ENCODE measurements around the gene ITGA1. TPM values are rescaled to one million over a fixed set of nuclear protein-coding genes. Genes with fewer than 3 reads are reported as not detected.
A peak's percentile ranks its signal among the peaks of the same experiment; 100 is the strongest.

ITGA1 gene
- total and polyA plus RNA-seq, 2 donors, result 53.9 to 303 TPM

DNA sequence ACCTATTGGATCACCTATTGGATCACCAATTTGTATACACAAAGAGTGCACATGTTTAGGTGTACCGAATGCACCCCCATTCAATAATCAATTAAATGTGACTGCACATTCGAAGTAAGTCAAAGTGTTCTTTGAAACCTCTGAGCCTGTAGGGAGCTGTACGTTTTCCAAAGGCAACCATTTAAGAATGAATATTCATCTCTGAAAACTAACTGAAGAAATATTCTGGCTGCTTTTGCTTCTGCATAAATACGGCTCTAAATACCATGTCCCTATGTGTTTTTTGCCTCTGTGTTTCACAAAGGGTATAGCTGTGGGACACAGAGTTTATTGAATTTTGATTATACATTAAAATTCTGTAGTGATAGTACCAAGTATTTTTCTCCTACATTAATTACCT is 95.4 kb downstream of the ITGA1 start:
- no peak for DNase-seq (ENCODE audit: extremely low spot score)
- Histone ChIP-seq H3K4me3 (ENCODE audit: low read depth, low read length) (no peak overlapping the region), H3K27ac (ENCODE audit: low read depth) (no peak overlapping the region), H3K36me3 (ENCODE audit: insufficient read depth) (no peaks in the 10 kb centered on the region), H3K4me1 (ENCODE audit: insufficient read depth) (no peaks in the 10 kb centered on the region)
- WGBS, result 90% methylated on average over 4 of the region's 4 CpGs

DNA sequence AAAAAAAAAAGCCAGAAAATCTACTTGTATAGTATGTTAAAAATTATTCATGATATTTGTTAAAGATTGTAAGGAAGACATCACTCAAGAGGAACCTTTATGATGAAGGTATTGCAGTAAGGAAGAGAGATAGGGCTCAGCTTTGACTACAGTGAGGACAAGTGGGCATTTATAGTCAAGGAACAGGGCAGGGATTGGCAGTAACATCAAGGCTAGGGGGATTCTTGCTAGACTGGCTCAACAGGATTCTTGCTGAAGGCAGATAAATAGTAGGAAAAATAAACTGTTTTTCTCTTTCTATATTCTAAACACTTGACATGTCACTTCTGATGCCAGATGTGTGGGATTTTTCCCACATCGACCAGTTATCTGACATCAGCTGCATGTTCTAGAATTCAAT is 96.7 kb downstream of the ITGA1 start:
- Histone ChIP-seq H3K27ac (ENCODE audit: low read depth) (no peak overlapping the region), H3K4me1 (ENCODE audit: insufficient read depth) (no peaks in the 10 kb centered on the region), H3K36me3 (ENCODE audit: insufficient read depth) (no peaks in the 10 kb centered on the region), H3K4me3 (ENCODE audit: low read depth, low read length) (no peak overlapping the region)
- no peak for DNase-seq (ENCODE audit: extremely low spot score)
- 75% methylated on average over 1 of the region's 1 CpG for WGBS

DNA sequence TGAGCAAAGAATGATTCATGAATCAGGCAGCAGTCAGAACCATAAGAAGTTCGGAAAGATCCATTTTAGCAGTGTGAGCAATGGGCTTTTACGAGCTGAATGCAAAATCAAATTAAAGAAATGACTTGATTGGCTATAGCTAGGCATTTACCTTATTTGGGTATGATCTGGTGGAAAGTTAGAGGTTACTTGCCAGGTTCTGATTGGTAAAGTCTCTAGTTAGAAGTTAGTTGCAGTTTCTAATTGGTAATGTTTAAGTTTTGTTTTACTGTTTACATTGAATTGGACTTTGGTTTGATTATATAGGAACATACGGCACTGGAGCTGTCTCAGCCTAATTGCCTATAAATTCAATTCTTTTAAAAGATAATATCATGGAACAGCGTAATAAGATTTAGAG is 97.9 kb downstream of the ITGA1 start:
- H3K27ac ChIP-seq (ENCODE audit: low read depth), result no peak overlapping the region
- H3K4me3 ChIP-seq (ENCODE audit: low read depth, low read length), result no peak overlapping the region
- WGBS, result 88% methylated on average over 4 of the region's 4 CpGs

DNA sequence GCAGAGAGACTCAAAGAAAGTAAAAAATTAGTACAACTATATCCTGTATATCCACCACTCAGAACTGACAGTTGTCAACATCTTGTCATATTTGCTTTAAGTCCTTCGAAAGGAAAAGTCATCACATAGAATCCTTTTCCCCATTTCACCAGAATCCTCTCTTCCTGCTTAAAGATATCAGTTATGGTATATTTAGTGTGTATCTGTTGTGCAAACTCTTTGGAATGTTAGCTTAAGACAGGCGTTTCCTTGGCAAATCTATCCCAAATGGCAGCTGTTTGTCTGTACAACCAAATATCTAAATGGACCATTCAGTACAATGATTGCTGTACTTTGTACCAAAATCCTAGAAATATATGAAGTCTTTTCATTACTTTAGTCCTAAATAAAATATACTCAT is 98.5 kb downstream of the ITGA1 start:
- no peaks in the 10 kb centered on the region for H3K36me3 ChIP-seq (ENCODE audit: insufficient read depth)

More for the DNA sequence above, 97.9 kb downstream of the ITGA1 start:
- Histone ChIP-seq H3K36me3 (ENCODE audit: insufficient read depth) (no peaks in the 10 kb centered on the region), H3K4me1 (ENCODE audit: insufficient read depth) (no peaks in the 10 kb centered on the region)
- no peak for DNase-seq (ENCODE audit: extremely low spot score)

DNA sequence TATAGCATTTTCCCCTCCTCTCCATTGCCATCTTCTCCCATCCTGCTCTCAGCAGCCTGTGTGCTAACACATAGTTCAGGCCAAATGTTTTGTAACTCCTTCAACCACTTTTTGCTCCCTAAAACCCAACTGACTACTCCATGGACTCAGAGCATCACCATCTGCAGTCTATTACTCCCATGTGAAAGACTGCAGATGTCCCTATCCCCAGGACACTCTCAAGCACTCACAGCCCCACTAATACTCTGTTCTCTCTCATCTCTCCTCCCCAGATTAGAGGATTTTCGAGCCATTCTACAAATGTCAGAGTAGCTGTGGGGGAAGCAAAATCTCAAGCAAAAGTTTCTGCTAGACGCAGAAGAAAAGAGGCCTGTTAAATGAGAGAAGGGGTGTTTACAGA is 99.3 kb downstream of the ITGA1 start:
- Histone ChIP-seq H3K36me3 (ENCODE audit: insufficient read depth) (no peaks in the 10 kb centered on the region), H3K4me3 (ENCODE audit: low read depth, low read length) (no peak overlapping the region), H3K27ac (ENCODE audit: low read depth) (no peak overlapping the region), H3K4me1 (ENCODE audit: insufficient read depth) (no peaks in the 10 kb centered on the region)
- DNase-seq (ENCODE audit: extremely low spot score), result no peak
- 65% methylated on average over 2 of the region's 2 CpGs for WGBS

More for the DNA sequence above, 98.5 kb downstream of the ITGA1 start:
- Histone ChIP-seq H3K4me3 (ENCODE audit: low read depth, low read length) (no peak overlapping the region), H3K4me1 (ENCODE audit: insufficient read depth) (no peaks in the 10 kb centered on the region), H3K27ac (ENCODE audit: low read depth) (no peak overlapping the region)
- WGBS, result 80% methylated on average over 2 of the region's 2 CpGs
- no peak for DNase-seq (ENCODE audit: extremely low spot score)

DNA sequence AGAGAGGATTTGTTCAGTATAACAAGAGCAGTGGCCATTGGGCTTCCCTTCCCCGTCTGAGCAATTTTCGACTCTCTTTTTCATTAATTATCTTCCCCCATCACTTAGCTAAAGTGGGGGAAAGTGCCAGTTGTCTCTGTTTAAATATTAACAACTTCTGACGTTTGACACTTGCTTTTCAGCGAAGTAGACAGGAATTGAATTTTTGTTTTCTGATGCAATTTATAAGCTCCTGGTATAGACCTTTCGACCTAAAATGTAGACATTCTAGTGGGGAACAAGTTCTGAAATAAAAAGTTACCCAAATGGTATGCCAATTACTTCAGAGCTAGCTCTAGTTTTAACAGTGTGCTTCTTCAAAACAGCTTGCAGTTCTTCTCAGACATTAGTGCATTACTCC is 100.6 kb downstream of the ITGA1 start:
- DNase-seq (ENCODE audit: extremely low spot score), result no peak
- Histone ChIP-seq H3K4me1 (ENCODE audit: insufficient read depth) (no peaks in the 10 kb centered on the region), H3K4me3 (ENCODE audit: low read depth, low read length) (no peak overlapping the region), H3K27ac (ENCODE audit: low read depth) (no peak overlapping the region), H3K36me3 (ENCODE audit: insufficient read depth) (no peaks in the 10 kb centered on the region)
- 87% methylated on average over 5 of the region's 5 CpGs for WGBS

DNA sequence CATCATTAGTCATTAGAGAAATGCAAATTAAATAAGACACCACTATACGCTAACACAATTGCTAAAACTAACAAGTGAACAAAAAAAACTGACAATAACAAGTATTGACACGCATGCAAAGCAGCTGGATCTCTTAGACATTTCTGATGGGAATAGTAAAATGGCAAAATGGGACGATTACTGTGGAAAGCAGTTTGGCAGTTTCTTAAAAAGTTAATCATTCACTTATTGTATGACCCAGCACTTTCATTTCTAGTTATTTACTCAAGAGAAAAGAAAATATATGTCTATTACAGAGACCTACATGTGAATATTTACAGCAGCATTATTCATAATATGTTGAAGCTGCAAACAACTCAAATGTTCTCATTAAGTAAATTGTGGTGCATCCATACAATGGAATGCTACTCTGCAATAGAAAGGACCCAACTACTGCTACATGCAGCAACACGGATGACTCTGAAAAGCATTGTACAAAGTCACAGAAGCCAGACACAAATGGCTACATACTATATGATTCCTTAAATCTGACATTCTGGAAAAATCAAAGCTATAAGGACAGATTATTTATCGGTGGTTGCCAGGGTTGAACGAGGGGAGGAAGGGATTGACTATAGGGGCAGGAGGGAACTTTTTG is 104.6 kb downstream of the ITGA1 start:
- Histone ChIP-seq H3K4me3 (ENCODE audit: low read depth, low read length) (no peak overlapping the region), H3K27ac (ENCODE audit: low read depth) (no peak overlapping the region), H3K4me1 (ENCODE audit: insufficient read depth) (no peaks in the 10 kb centered on the region), H3K36me3 (ENCODE audit: insufficient read depth) (peaks cover 2% of the 10 kb centered on the region)
- WGBS, result 77% methylated on average over 6 of the region's 6 CpGs
- no peak for DNase-seq (ENCODE audit: extremely low spot score)

DNA sequence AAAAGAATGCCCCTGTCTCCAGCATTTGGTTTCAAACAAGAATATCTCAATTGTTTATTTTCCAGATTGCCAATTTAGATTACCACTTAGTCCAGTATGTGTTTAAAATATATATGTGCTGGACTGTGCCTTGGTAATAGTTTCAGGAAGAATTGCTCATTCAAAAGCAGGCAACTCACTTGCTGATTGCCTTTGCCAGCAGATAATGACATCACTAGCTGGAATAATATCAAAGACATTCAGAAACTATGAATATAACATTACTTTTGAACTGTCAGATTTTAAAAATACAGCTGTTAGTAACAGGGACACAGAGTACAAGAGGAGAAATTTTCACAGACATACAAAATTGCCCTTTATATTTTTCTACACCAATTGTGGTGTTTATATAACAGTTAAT is 105.4 kb downstream of the ITGA1 start:
- no peaks in the 10 kb centered on the region for H3K4me1 ChIP-seq (ENCODE audit: insufficient read depth)
- DNase-seq (ENCODE audit: extremely low spot score), result peak; percentile 45
- H3K27ac ChIP-seq (ENCODE audit: low read depth), result no peak overlapping the region
- no peak overlapping the region for H3K4me3 ChIP-seq (ENCODE audit: low read depth, low read length)
- peaks cover 2% of the 10 kb centered on the region for H3K36me3 ChIP-seq (ENCODE audit: insufficient read depth)

DNA sequence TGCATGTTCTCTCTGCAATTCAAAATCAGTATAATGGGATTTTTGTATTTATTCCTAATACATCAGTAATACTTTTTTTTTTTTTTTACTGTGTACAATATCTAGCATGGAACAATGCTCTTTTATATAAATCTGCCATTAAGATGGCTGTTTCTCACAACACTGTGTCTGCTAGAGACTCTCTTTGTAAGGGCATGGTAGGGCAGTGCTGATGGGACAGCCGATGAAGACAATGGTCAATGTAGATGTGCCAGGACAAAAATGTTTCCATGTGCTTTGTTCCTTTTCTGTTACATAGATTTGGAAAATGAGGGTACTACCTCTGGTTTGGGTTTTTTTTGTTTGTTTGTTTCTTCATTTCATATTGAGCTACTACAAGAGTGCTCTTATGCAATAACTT is 106.1 kb downstream of the ITGA1 start:
- H3K36me3 ChIP-seq (ENCODE audit: insufficient read depth), result peaks cover 2% of the 10 kb centered on the region
- DNase-seq (ENCODE audit: extremely low spot score), result no peak
- no peak overlapping the region for H3K4me3 ChIP-seq (ENCODE audit: low read depth, low read length)
- WGBS, result 84% methylated on average over 1 of the region's 1 CpG
- H3K27ac ChIP-seq (ENCODE audit: low read depth), result no peak overlapping the region
- no peaks in the 10 kb centered on the region for H3K4me1 ChIP-seq (ENCODE audit: insufficient read depth)

DNA sequence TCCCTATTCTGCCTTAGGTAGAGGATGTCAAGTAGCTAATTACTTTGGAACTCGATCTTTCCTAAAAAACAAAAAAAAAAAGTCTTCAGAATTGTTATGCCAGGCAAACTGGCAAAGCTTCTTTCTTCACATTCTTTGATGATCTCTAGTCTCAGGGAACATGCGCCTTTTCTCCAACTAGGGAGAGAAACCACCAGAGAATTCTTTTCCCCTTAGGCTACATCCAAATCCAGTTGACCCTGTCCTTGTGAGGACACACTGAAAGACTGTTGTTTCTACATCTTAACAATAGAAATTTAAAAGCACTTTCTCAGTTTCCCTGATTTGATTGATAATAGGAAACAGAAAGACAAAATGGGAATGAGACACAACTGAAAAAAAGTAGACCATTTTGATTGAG is 106.7 kb downstream of the ITGA1 start:
- no peak overlapping the region for H3K27ac ChIP-seq (ENCODE audit: low read depth)
- DNase-seq (ENCODE audit: extremely low spot score), result no peak
- H3K4me3 ChIP-seq (ENCODE audit: low read depth, low read length), result no peak overlapping the region
- H3K4me1 ChIP-seq (ENCODE audit: insufficient read depth), result no peaks in the 10 kb centered on the region
- WGBS, result 86% methylated on average over 2 of the region's 2 CpGs
- peaks cover 2% of the 10 kb centered on the region for H3K36me3 ChIP-seq (ENCODE audit: insufficient read depth)

DNA sequence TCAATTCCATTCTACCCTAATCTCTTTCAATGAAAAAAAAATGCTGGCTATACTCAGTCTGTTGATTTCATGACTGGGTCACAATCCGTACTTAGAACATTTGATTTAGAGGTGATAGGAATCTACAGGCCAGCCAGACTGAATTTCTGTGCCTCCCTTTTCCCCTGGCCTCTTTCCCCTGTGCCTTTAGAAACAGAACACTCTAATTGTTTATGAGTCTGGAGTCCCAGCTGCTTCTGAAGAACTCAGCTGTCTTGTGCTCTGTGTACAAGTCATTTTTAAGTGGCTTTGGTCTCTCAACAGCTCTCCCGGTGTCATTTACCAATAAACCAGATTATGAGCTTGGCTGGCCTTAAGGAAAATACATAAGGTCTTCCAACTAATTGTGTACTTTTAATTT is 107.4 kb downstream of the ITGA1 start:
- peak; percentile 64 for DNase-seq (ENCODE audit: extremely low spot score)
- H3K36me3 ChIP-seq (ENCODE audit: insufficient read depth), result peaks cover 2% of the 10 kb centered on the region
- no peak overlapping the region for H3K27ac ChIP-seq (ENCODE audit: low read depth)
- H3K4me1 ChIP-seq (ENCODE audit: insufficient read depth), result no peaks in the 10 kb centered on the region
- no peak overlapping the region for H3K4me3 ChIP-seq (ENCODE audit: low read depth, low read length)
- 22% methylated on average over 2 of the region's 2 CpGs for WGBS

DNA sequence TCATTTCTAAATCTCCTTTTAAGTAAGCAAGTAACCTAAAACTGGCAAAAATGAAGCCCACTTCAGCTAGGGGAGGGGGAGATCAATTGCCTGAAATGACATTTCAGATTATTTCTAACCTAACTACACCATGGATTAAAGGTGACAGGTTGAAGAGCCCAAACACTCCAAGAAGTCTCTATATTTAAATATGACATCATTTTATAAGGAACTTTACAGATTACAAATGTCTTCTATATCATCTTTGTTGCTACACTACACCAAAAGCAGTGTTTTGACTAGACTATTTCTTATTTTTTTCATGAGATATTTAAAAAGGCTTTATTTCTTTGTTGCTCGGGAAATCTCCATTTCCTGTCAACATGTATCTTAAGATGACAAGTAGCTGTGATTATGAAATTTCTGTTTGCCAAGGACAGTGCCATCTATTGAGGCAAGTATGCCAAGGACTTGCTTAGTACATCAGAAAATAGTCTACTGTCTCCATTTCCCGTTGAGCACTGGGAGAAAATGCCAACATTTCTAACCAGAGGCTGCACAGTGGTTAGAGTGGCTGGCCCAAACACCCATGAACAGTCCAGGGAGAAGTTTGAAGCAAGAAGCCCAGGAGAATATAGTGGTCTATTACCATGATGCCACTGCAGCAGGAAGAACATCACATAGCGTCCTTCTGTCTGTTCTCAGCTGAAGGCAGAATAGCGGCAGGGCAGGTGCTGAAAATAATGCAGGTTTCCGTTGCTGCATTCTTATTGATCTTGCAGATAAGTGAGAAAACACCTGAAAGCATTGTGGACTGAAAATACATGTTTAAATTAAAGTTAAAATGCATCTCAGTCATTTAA is 108.1 kb downstream of the ITGA1 start:
- Histone ChIP-seq H3K4me3 (ENCODE audit: low read depth, low read length) (no peak overlapping the region), H3K4me1 (ENCODE audit: insufficient read depth) (no peaks in the 10 kb centered on the region), H3K36me3 (ENCODE audit: insufficient read depth) (peaks cover 2% of the 10 kb centered on the region), H3K27ac (ENCODE audit: low read depth) (no peak overlapping the region)
- DNase-seq (ENCODE audit: extremely low spot score), result no peak
- 69% methylated on average over 5 of the region's 5 CpGs for WGBS

DNA sequence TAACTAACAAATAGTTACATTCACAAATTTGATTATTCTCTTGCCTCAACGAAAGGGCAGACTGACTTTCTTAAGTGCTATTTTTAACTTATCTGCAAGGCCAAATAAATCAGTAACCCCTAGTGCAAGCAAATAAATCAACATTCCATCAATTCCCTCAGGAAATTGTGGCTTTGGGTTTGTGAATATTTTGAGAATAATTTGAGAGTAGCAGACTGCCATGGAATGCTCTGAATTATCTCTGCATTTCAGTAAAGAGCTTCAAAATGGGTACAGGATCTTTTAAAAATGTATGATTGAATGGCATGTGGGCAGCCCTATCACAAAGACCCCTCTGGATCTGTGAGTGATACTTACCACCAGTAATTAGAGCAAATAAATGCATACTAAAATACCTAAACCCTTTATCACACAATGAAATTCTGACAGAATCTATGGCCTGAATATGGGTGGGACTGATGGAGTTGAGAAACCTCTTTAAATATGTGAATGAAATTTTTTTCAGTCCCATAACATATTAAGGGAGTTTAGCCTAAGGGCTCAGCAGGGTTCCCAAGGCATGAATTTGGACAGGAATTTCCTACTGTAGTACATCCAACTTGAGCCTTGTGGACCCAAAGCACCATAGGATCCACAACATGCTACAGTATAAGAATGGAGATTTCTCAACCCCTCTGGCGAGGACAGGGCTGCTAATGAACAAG is 109.0 kb downstream of the ITGA1 start:
- no peak for DNase-seq (ENCODE audit: extremely low spot score)
- Histone ChIP-seq H3K36me3 (ENCODE audit: insufficient read depth) (peaks cover 2% of the 10 kb centered on the region), H3K4me1 (ENCODE audit: insufficient read depth) (no peaks in the 10 kb centered on the region), H3K27ac (ENCODE audit: low read depth) (no peak overlapping the region), H3K4me3 (ENCODE audit: low read depth, low read length) (no peak overlapping the region)
- 72% methylated on average over 2 of the region's 2 CpGs for WGBS

DNA sequence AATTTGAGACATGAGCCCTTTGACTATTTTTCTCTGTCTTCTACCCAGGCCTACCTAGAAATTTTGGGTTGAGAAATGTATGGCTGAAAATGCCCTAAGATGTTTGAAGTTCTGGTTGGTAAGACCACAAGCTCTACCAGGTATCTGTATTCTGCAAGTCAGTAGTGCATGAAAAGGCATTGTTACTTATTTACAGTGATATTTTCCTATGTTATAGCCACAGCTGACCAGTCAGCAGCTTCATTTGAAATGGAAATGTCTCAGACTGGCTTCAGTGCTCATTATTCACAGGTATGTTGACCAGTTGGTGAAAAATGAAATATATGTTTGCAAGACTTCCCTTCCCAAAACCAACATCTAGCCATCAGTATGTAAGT is 109.5 kb downstream of the ITGA1 start:
- H3K36me3 ChIP-seq (ENCODE audit: insufficient read depth), result peaks cover 2% of the 10 kb centered on the region
- DNase-seq (ENCODE audit: extremely low spot score), result no peak
- no peak overlapping the region for H3K27ac ChIP-seq (ENCODE audit: low read depth)
- no peaks in the 10 kb centered on the region for H3K4me1 ChIP-seq (ENCODE audit: insufficient read depth)
- no peak overlapping the region for H3K4me3 ChIP-seq (ENCODE audit: low read depth, low read length)
